Astrocyte of the cerebellum (primary cell): ENCODE data around the gene TNFRSF6B.

Experiments used
- DNase-seq: peaks from one replicate; pipeline ENCODE4 v3.0.0-alpha.2; 2011; ENCODE audit warnings: low read depth
- H3K4me3 ChIP-seq: 2 replicates; pipeline ENCODE4 v1.5.1; 2011; ENCODE audit warnings: mild to moderate bottlenecking, low read depth, low read length, moderate library complexity
- in situ Hi-C: cut with HindIII; loops from 2 replicates; pipeline ENCODE4 v1.10.0; 2017; ENCODE audit warnings: low sequenced_read_pairs
- TF ChIP-seq, protein P1 (sequence below): IDR thresholded peaks from 2 replicates; pipeline ENCODE4 v1.5.1; 2012; ENCODE audit warnings: low read length, low read depth, moderate library complexity, mild to moderate bottlenecking; ENCODE audit errors: missing control alignments

Gene TNFRSF6B

DNA sequence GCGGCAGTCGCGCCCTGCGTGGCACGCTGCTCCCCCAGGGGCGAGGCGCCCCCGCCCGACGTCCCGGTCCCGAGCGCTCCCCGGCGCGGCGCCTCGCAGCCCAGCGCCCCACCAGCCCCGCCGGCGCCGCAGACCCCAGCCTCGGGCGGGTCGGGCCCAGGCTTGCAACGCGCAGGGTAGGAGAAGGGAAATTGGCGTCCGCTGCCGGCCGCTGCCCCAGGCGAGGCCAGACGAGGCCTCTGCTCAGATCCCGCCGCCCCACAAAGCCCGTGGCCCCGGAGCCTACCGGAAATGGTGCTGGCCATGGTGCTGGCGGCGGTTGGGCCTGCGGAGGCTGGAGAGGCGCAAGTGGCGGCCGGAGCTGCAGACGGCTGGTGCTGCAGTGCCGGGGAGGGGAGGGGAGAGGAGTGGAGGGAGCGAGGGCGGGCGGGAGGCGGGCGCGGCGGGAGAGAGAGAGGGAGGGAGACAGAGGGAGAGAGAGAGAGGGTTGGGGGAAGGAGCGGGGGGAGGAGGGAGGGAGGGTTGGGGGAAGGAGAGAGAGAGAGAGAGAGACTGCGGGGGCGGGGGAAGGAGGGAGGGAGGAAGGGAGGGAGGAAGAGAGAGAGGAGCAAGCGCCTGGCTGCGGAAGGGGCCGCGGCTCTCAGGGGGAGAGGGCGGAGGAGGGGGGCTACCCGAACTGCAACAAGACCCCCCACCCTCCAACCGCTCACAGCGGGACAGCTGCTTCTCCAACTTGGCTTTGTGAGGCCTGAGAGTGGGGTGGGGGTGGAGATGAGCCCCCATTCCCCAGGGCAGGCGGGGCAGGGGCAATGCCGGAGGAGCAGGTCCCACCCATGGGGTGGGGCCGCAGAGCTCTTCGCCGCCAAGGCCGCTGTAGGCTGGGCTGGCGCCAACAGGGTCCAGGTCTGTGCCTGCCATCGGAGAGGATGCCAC is 43.1 kb upstream of the TNFRSF6B start, which contains the start of gene STMN3:
Gene STMN3 (minus strand): TSS at position 384 of the 933 bp plus-strand sequence. CDS start 79 bp downstream, at position 305.
- in situ Hi-C loops = no loop called here
- H3K4me3 ChIP-seq = peak within 1 kb of the TSS; percentile 49
- TF ChIP-seq, protein P1, sequence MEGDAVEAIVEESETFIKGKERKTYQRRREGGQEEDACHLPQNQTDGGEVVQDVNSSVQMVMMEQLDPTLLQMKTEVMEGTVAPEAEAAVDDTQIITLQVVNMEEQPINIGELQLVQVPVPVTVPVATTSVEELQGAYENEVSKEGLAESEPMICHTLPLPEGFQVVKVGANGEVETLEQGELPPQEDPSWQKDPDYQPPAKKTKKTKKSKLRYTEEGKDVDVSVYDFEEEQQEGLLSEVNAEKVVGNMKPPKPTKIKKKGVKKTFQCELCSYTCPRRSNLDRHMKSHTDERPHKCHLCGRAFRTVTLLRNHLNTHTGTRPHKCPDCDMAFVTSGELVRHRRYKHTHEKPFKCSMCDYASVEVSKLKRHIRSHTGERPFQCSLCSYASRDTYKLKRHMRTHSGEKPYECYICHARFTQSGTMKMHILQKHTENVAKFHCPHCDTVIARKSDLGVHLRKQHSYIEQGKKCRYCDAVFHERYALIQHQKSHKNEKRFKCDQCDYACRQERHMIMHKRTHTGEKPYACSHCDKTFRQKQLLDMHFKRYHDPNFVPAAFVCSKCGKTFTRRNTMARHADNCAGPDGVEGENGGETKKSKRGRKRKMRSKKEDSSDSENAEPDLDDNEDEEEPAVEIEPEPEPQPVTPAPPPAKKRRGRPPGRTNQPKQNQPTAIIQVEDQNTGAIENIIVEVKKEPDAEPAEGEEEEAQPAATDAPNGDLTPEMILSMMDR = no peak
- DNase-seq = peak; percentile 62

- TF ChIP-seq, protein P1 = no peak
- no peak for DNase-seq
- in situ Hi-C loops = no loop called here
- H3K4me3 ChIP-seq = peak overlapping the region; percentile 37
Observed at GRCh38 chr20:63653974-63654668, 42.3 kb upstream of the TNFRSF6B start.

DNA sequence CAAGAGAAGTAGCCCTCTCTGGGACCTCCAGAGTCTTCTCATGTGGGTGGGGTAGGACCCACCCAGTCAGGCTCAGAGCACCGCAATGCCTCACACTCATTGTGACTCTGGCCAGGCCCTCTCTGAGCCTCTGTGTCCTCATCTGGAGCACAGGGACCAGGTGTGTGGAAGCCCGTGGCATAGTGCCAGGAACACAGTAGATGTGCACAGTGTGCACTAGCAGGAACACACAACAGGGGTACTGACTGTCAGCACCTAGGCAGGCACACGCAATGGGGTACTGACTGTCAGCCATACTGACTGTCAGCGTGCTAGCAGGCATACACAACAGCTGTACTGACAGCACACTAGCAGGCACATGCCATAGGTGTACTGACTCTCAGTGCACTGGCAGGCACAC is 41.2 kb upstream of the TNFRSF6B start:
- TF ChIP-seq, protein P1 = no peak
- no peak for DNase-seq
- H3K4me3 ChIP-seq = no peak overlapping the region
- in situ Hi-C loops = no loop called here

DNA sequence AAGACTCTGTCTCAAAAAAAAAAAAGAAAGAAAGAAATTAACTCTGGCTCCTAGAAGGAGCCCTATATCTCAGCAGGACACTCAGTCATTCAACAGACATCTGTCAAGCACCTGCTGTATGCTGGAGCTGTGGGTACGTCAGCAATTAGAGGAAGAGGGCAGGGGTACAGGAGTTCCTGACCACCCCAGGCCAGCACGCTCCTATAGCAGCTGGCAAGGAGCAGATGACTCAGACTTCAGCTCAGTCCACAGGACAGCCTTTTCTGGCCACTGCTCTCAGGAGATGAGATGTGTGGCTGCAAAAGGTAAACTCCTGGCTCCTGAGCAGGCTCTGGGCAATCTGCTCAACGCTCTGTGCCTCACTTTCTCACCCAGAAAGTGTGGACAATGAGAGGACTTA is 40.0 kb upstream of the TNFRSF6B start:
- in situ Hi-C loops = no loop called here
- TF ChIP-seq, protein P1 = no peak
- H3K4me3 ChIP-seq = no peak overlapping the region
- DNase-seq = no peak

- in situ Hi-C loops = no loop called here
- TF ChIP-seq, protein P1 = no peak
- H3K4me3 ChIP-seq = peak overlapping the region; percentile 81
- DNase-seq = no peak
Observed at GRCh38 chr20:63657260-63657936, 39.1 kb upstream of the TNFRSF6B start.
